ENCODE measurements around the gene LY6G5C.
A peak's percentile ranks its signal among the peaks of the same experiment; 100 is the strongest.

Gene LY6G5C

GRCh38 chr6:31680226-31681134 lies at the start of gene LY6G5C:
Gene LY6G5C (minus strand): TSS chr6:31681067. CDS start chr6:31680373, 694 bp downstream.
- peak; percentile 72 for TF ChIP-seq CTCF (conservative IDR thresholded peaks at IDR 0.05; ENCODE audit: control insufficient read depth, insufficient read depth, low read depth, low read length)
- peak; percentile 91 for DNase-seq (ENCODE audit: low read depth)
- peak within 1 kb of the TSS; percentile 38 for H3K4me3 ChIP-seq (ENCODE audit: control insufficient read depth, low read depth, low read length)

- TF ChIP-seq CTCF (conservative IDR thresholded peaks at IDR 0.05; ENCODE audit: control insufficient read depth, insufficient read depth, low read depth, low read length) = no peak
Measured at GRCh38 chr6:31729979-31730630, 49.2 kb upstream of the LY6G5C start.

GRCh38 chr6:31729515-31729978 lies 48.7 kb upstream of the LY6G5C start:
- peak overlapping the region; percentile 71 for H3K4me3 ChIP-seq (ENCODE audit: control insufficient read depth, low read depth, low read length)
- DNase-seq (ENCODE audit: low read depth) = peak; percentile 88
- TF ChIP-seq CTCF (conservative IDR thresholded peaks at IDR 0.05; ENCODE audit: control insufficient read depth, insufficient read depth, low read depth, low read length) = no peak

More at GRCh38 chr6:31729979-31730630, 49.2 kb upstream of the LY6G5C start:
- DNase-seq (ENCODE audit: low read depth) = peak; percentile 84
- H3K4me3 ChIP-seq (ENCODE audit: control insufficient read depth, low read depth, low read length) = peak overlapping the region; percentile 71

GRCh38 chr6:31728767-31729514 lies 48.1 kb upstream of the LY6G5C start, which contains the start of gene DDAH2:
Gene DDAH2 (minus strand): TSS chr6:31729299. CDS start chr6:31729161, 138 bp downstream.
- peak; percentile 36 for TF ChIP-seq CTCF (conservative IDR thresholded peaks at IDR 0.05; ENCODE audit: control insufficient read depth, insufficient read depth, low read depth, low read length)
- DNase-seq (ENCODE audit: low read depth) = no peak
- H3K4me3 ChIP-seq (ENCODE audit: control insufficient read depth, low read depth, low read length) = peak within 1 kb of the TSS; percentile 71

- no peak for DNase-seq (ENCODE audit: low read depth)
- no peak for TF ChIP-seq CTCF (conservative IDR thresholded peaks at IDR 0.05; ENCODE audit: control insufficient read depth, insufficient read depth, low read depth, low read length)
- no peak overlapping the region for H3K4me3 ChIP-seq (ENCODE audit: control insufficient read depth, low read depth, low read length)
Measured at GRCh38 chr6:31727717-31728671, 47.1 kb upstream of the LY6G5C start.
